ENCODE results near the gene AKT3. TPM values are rescaled to one million over a fixed set of nuclear protein-coding genes. Genes with fewer than 3 reads are reported as not detected.

Gene AKT3
- total RNA-seq, result 33.1 and 37.8 TPM in 2 replicates
- polyA plus RNA-seq, result 24.6 and 42.0 TPM in 2 replicates
- polyA plus RNA-seq (2012), result 18.2 and 29.9 TPM in 2 replicates
- 7.2 and 14.8 TPM in 2 replicates for polyA minus RNA-seq (ENCODE audit: low replicate concordance)

- TF ChIP-seq CTCF (conservative IDR thresholded peaks at IDR 0.05 in 1 of 2, IDR thresholded peaks at IDR 0.05 in 1 of 2; ENCODE audit: low read depth in 1 of 2, low read length in 2 of 2) (no peak), EZH2 (IDR thresholded peaks at IDR 0.05; ENCODE audit: low read length, missing control alignments) (no peak)
- peaks cover 2% of the 10 kb centered on the region for H3K4me1 ChIP-seq (ENCODE audit: control insufficient read depth, extremely low read depth, insufficient read depth, low read length)
- peak within 1 kb of the TSS; percentile 91 for H2AFZ ChIP-seq (ENCODE audit: low read length)
- no peaks in the 10 kb centered on the region for H3K36me3 ChIP-seq (ENCODE audit: control insufficient read depth, insufficient read depth, low read length)
- H3K4me2 ChIP-seq (ENCODE audit: extremely low read depth, insufficient read depth, low read length), result peak within 1 kb of the TSS; percentile 98
- peaks cover 4% of the 10 kb centered on the region for H4K20me1 ChIP-seq (ENCODE audit: control insufficient read depth, extremely low read depth, insufficient read depth, low read length)
- H3K9me3 ChIP-seq (ENCODE audit: control insufficient read depth, insufficient read depth, low read depth, low read length), result no peaks in the 10 kb centered on the region
- H3K4me3 ChIP-seq (replicated peaks in 1 of 4; ENCODE audit: control extremely low read depth in 1 of 4, insufficient read depth in 1 of 4, low read depth in 3 of 4, low read length in 4 of 4), result peak within 1 kb of the TSS; percentile 73 to 86 (median 82)
- H3K9ac ChIP-seq (ENCODE audit: insufficient read depth, low read length), result peak within 1 kb of the TSS; percentile 88
- no peaks in the 10 kb centered on the region for H3K27me3 ChIP-seq (ENCODE audit: control insufficient read depth, insufficient read depth, low read length)
- DNase-seq (ENCODE audit: low read depth in 2 of 2), result peak; percentile 80 to 81
- H3K79me2 ChIP-seq (ENCODE audit: control insufficient read depth, insufficient read depth, low read length), result peaks cover 32% of the 10 kb centered on the region
- H3K27ac ChIP-seq (ENCODE audit: insufficient read depth, low read length), result peak within 1 kb of the TSS; percentile 83
These were observed at the start of gene AKT3 for GRCh38 chr1:243850202-243850451. AKT3 (minus strand) TSS chr1:243850243; CDS start chr1:243843170, 7,073 bp downstream.

- no peaks in the 10 kb centered on the region for H3K36me3 ChIP-seq (ENCODE audit: control insufficient read depth, insufficient read depth, low read length)
- no peaks in the 10 kb centered on the region for H4K20me1 ChIP-seq (ENCODE audit: control insufficient read depth, extremely low read depth, insufficient read depth, low read length)
- H2AFZ ChIP-seq (ENCODE audit: low read length), result no peak overlapping the region
- no peak overlapping the region for H3K4me3 ChIP-seq (replicated peaks in 1 of 4; ENCODE audit: control extremely low read depth in 1 of 4, insufficient read depth in 1 of 4, low read depth in 3 of 4, low read length in 4 of 4)
- H3K79me2 ChIP-seq (ENCODE audit: control insufficient read depth, insufficient read depth, low read length), result no peaks in the 10 kb centered on the region
- H3K27ac ChIP-seq (ENCODE audit: insufficient read depth, low read length), result no peak overlapping the region
- H3K9ac ChIP-seq (ENCODE audit: insufficient read depth, low read length), result no peak overlapping the region
- no peak for DNase-seq (ENCODE audit: low read depth in 2 of 2)
- H3K9me3 ChIP-seq (ENCODE audit: control insufficient read depth, insufficient read depth, low read depth, low read length), result no peaks in the 10 kb centered on the region
- H3K4me1 ChIP-seq (ENCODE audit: control insufficient read depth, extremely low read depth, insufficient read depth, low read length), result no peaks in the 10 kb centered on the region
- TF ChIP-seq EZH2 (IDR thresholded peaks at IDR 0.05; ENCODE audit: low read length, missing control alignments), result no peak
- no peak for TF ChIP-seq CTCF (conservative IDR thresholded peaks at IDR 0.05 in 1 of 2, IDR thresholded peaks at IDR 0.05 in 1 of 2; ENCODE audit: low read depth in 1 of 2, low read length in 2 of 2)
- H3K4me2 ChIP-seq (ENCODE audit: extremely low read depth, insufficient read depth, low read length), result no peak overlapping the region
- H3K27me3 ChIP-seq (ENCODE audit: control insufficient read depth, insufficient read depth, low read length), result no peaks in the 10 kb centered on the region
These were observed 48.2 kb upstream of the AKT3 start for GRCh38 chr1:243898278-243898677.

GRCh38 chr1:243896313-243896712 is 46.3 kb upstream of the AKT3 start:
- Histone ChIP-seq H3K9ac (ENCODE audit: insufficient read depth, low read length) (no peak overlapping the region), H3K4me3 (replicated peaks in 1 of 4; ENCODE audit: control extremely low read depth in 1 of 4, insufficient read depth in 1 of 4, low read depth in 3 of 4, low read length in 4 of 4) (no peak overlapping the region), H3K79me2 (ENCODE audit: control insufficient read depth, insufficient read depth, low read length) (no peaks in the 10 kb centered on the region), H2AFZ (ENCODE audit: low read length) (no peak overlapping the region), H4K20me1 (ENCODE audit: control insufficient read depth, extremely low read depth, insufficient read depth, low read length) (no peaks in the 10 kb centered on the region), H3K4me1 (ENCODE audit: control insufficient read depth, extremely low read depth, insufficient read depth, low read length) (no peaks in the 10 kb centered on the region), H3K4me2 (ENCODE audit: extremely low read depth, insufficient read depth, low read length) (no peak overlapping the region), H3K27me3 (ENCODE audit: control insufficient read depth, insufficient read depth, low read length) (no peaks in the 10 kb centered on the region), H3K9me3 (ENCODE audit: control insufficient read depth, insufficient read depth, low read depth, low read length) (no peaks in the 10 kb centered on the region), H3K36me3 (ENCODE audit: control insufficient read depth, insufficient read depth, low read length) (no peaks in the 10 kb centered on the region), H3K27ac (ENCODE audit: insufficient read depth, low read length) (no peak overlapping the region)
- no peak for DNase-seq (ENCODE audit: low read depth in 2 of 2)
- no peak for TF ChIP-seq CTCF (conservative IDR thresholded peaks at IDR 0.05 in 1 of 2, IDR thresholded peaks at IDR 0.05 in 1 of 2; ENCODE audit: low read depth in 1 of 2, low read length in 2 of 2)
- no peak for TF ChIP-seq EZH2 (IDR thresholded peaks at IDR 0.05; ENCODE audit: low read length, missing control alignments)

Data from fibroblast of lung (primary cell).